ENCODE data around the gene PEAK1. TPM values are rescaled to one million over a fixed set of nuclear protein-coding genes. Genes with fewer than 3 reads are reported as not detected.
"Not testable (repeated sequence)": the region's sequence is repeated elsewhere in the genome, so short reads cannot be mapped to it uniquely, and the experiment has no call there.

Gene PEAK1
- total RNA-seq, 2 donors from 2014 or later, result 25.4 to 38.4 TPM

DNA sequence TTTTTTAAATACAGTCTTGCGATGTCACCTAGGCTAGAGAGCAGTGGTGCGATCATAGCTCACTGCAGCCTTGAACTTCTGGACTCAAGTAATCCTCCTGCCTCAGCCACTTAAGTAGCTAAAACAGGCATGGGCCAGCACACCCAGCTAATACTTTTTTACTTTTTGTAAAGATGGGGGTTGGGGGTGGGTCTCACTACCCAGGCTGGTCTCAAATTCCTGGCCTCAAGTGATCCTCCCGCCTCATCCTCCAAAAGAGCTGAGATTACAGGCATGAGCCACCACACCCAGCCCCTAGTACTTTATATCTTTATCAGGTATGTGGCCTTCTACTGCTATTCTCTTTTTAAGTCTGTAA, 8.3 kb downstream of the PEAK1 start:
- Histone ChIP-seq H3K9ac (ENCODE audit: extremely low read depth, low read length, poor library complexity, severe bottlenecking) (no peak overlapping the region), H3K27ac (ENCODE audit: low read depth, low read length) (no peak overlapping the region), H3K4me3 (ENCODE audit: low read length) (no peak overlapping the region), H3K27me3 (ENCODE audit: control insufficient read depth, insufficient read depth, low read length, poor library complexity, severe bottlenecking) (no peaks in the 10 kb centered on the region), H3K36me3 (ENCODE audit: control insufficient read depth, insufficient read depth, low read length) (no peaks in the 10 kb centered on the region), H3K9me3 (ENCODE audit: control insufficient read depth, low read length) (no peaks in the 10 kb centered on the region), H3K4me1 (ENCODE audit: control insufficient read depth, insufficient read depth, low read length) (peaks cover 4% of the 10 kb centered on the region)
- no peaks in the 10 kb centered on the region for H3K36me3 Mint-ChIP-seq (ENCODE audit: low read depth)
- no peak for DNase-seq
- peaks cover 7% of the 10 kb centered on the region for H3K9me3 Mint-ChIP-seq
- H3K27me3 Mint-ChIP-seq (ENCODE audit: insufficient read depth), result no peaks in the 10 kb centered on the region
- H3K27ac Mint-ChIP-seq, result no peak overlapping the region
- peaks cover 5% of the 10 kb centered on the region for H3K4me1 Mint-ChIP-seq
- H3K4me3 Mint-ChIP-seq, result no peak overlapping the region
- TF ChIP-seq, protein P1, sequence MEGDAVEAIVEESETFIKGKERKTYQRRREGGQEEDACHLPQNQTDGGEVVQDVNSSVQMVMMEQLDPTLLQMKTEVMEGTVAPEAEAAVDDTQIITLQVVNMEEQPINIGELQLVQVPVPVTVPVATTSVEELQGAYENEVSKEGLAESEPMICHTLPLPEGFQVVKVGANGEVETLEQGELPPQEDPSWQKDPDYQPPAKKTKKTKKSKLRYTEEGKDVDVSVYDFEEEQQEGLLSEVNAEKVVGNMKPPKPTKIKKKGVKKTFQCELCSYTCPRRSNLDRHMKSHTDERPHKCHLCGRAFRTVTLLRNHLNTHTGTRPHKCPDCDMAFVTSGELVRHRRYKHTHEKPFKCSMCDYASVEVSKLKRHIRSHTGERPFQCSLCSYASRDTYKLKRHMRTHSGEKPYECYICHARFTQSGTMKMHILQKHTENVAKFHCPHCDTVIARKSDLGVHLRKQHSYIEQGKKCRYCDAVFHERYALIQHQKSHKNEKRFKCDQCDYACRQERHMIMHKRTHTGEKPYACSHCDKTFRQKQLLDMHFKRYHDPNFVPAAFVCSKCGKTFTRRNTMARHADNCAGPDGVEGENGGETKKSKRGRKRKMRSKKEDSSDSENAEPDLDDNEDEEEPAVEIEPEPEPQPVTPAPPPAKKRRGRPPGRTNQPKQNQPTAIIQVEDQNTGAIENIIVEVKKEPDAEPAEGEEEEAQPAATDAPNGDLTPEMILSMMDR (conservative IDR thresholded peaks at IDR 0.05), result no peak
- 96 to 100% methylated on average over 2 to 3 of the region's 3 CpGs for WGBS, 2 experiments (ENCODE audit: insufficient coverage in 1 of 2, insufficient read length in 1 of 2)

DNA sequence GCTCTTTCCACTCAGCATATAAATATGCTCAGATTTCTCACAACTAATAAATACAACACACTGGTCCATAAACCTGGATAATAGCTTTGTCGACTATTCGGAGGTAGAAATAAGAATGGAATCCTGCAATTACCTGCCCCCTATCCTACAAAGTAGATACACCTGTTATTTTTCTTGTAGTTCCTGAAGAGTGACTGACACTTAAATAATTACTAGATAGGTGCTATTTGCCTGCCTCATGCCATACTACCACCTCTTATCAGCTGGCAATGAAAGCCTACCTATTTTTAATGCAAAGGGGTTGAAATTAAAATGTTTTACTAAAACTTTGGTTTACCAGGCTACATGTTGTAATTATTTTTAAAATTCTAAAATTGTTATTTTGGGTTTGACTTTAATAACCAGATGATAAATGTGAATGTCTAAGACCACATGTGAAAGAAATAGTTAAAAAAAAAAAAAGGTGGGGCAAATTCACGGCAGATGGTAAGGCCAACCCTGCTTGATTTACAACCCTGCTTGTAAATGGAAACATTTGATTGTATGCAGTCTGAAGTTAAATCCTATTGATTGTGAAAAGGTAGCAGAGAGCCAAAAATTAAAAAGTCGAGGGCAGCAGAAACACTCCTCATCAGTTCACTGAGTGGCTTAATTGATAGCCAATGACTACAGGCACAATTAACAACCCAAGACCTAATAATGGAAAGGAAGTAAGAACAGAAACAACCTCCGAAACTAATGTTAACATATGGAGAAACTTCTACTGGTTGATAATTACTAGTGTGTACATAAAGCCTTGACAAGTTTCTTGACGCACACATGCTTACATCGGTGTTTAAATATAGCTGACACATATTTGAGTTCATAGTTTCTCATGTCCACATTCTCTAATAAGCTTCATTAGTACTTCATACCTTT, 8.9 kb downstream of the PEAK1 start:
- Histone ChIP-seq H3K36me3 (ENCODE audit: control insufficient read depth, insufficient read depth, low read length) (no peaks in the 10 kb centered on the region), H3K9me3 (ENCODE audit: control insufficient read depth, low read length) (no peaks in the 10 kb centered on the region), H3K27me3 (ENCODE audit: control insufficient read depth, insufficient read depth, low read length, poor library complexity, severe bottlenecking) (no peaks in the 10 kb centered on the region), H3K27ac (ENCODE audit: low read depth, low read length) (no peak overlapping the region), H3K4me3 (ENCODE audit: low read length) (no peak overlapping the region), H3K9ac (ENCODE audit: extremely low read depth, low read length, poor library complexity, severe bottlenecking) (no peak overlapping the region), H3K4me1 (ENCODE audit: control insufficient read depth, insufficient read depth, low read length) (peaks cover 4% of the 10 kb centered on the region)
- peaks cover 9% of the 10 kb centered on the region for H3K9me3 Mint-ChIP-seq
- TF ChIP-seq, protein P1 (conservative IDR thresholded peaks at IDR 0.05), result no peak
- H3K27ac Mint-ChIP-seq, result no peak overlapping the region
- no peak for DNase-seq
- no peaks in the 10 kb centered on the region for H3K36me3 Mint-ChIP-seq (ENCODE audit: low read depth)
- H3K4me3 Mint-ChIP-seq, result no peak overlapping the region
- H3K27me3 Mint-ChIP-seq (ENCODE audit: insufficient read depth), result no peaks in the 10 kb centered on the region
- H3K4me1 Mint-ChIP-seq, result peaks cover 5% of the 10 kb centered on the region
- WGBS, 2 experiments (ENCODE audit: insufficient coverage in 1 of 2, insufficient read length in 1 of 2), result 90 to 97% methylated on average over 6 to 7 of the region's 7 CpGs

DNA sequence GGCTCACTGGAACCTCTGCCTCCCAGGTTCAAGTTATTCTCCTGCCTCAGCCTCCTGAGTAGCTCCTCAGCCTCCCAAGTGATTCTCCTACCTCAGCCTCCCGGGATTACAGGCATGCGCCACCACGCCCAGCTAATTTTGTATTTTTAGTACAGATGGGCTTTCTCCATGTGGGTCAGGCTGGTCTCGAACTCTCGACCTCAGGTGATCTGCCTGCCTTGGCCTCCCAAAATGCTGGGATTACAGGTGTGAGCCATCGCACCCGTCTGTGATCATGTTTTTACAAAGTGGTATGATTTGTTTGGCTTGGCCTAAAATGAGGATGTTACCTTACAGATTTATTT, 9.8 kb downstream of the PEAK1 start:
- not testable (repeated sequence) for H3K27ac Mint-ChIP-seq; H3K27me3 ChIP-seq (ENCODE audit: control insufficient read depth, insufficient read depth, low read length, poor library complexity, severe bottlenecking); DNase-seq; H3K4me1 ChIP-seq (ENCODE audit: control insufficient read depth, insufficient read depth, low read length); H3K9me3 ChIP-seq (ENCODE audit: control insufficient read depth, low read length); H3K4me3 Mint-ChIP-seq; H3K27ac ChIP-seq (ENCODE audit: low read depth, low read length); H3K36me3 Mint-ChIP-seq (ENCODE audit: low read depth); H3K4me3 ChIP-seq (ENCODE audit: low read length); H3K36me3 ChIP-seq (ENCODE audit: control insufficient read depth, insufficient read depth, low read length); H3K9me3 Mint-ChIP-seq; H3K4me1 Mint-ChIP-seq; H3K27me3 Mint-ChIP-seq (ENCODE audit: insufficient read depth); H3K9ac ChIP-seq (ENCODE audit: extremely low read depth, low read length, poor library complexity, severe bottlenecking)
- 90 to 95% methylated on average over 5 to 7 of the region's 7 CpGs for WGBS, 2 experiments (ENCODE audit: insufficient coverage in 1 of 2, insufficient read length in 1 of 2)

Measured in endodermal cell (in vitro differentiated cells).